ENCODE results near the gene UBXN6.

UBXN6 gene

DNA sequence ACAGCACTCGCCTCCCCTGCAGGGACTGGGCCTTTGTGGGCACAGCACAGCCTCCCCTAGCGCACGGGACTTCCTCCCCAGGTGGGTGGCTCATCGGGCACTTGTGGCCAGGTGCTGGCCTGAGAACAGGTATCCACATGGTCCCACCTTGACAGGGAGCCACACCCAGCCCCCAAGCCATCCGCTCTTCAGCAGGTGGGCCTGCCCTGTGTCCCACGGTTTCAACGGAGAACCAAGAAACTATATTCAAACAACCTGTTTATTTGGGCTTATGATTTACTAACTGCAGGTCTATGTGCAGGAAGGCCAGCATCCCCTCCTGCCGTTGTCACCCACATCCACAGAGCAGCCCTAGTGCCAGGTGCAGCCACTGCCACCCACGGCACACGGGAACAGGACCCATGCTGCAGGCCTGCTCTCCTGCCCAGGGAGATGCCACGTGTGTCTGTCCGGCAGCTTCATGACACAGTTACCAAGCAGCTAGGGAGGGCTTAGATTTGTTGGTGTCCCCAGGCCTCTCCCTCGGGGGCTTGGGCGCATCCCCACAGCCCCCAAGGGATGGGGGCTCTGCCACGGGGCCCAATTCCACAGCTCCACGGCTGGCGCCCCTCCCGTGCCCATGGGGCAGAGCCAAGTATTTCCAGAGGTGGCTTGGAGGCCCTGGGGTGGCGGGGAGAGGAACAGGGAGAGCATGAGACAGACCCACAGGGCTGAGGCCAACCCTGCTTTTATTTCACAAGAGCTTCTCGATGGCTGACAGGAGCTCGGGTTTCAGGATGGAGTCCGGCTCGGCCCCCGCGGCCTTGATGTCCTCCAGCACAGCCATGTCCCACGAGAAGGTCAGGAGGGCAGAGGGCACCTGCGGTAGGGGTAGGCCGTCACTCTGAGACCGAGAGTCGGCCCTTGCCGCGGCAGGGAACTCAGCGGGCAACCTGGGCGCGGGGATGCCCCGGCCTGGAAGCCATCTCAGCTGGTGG lies 12.5 kb downstream of the UBXN6 start:
- no peak overlapping the region for H3K4me3 ChIP-seq (ENCODE audit: control insufficient read depth, low read depth, low read length)
- TF ChIP-seq, protein P1, sequence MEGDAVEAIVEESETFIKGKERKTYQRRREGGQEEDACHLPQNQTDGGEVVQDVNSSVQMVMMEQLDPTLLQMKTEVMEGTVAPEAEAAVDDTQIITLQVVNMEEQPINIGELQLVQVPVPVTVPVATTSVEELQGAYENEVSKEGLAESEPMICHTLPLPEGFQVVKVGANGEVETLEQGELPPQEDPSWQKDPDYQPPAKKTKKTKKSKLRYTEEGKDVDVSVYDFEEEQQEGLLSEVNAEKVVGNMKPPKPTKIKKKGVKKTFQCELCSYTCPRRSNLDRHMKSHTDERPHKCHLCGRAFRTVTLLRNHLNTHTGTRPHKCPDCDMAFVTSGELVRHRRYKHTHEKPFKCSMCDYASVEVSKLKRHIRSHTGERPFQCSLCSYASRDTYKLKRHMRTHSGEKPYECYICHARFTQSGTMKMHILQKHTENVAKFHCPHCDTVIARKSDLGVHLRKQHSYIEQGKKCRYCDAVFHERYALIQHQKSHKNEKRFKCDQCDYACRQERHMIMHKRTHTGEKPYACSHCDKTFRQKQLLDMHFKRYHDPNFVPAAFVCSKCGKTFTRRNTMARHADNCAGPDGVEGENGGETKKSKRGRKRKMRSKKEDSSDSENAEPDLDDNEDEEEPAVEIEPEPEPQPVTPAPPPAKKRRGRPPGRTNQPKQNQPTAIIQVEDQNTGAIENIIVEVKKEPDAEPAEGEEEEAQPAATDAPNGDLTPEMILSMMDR (conservative IDR thresholded peaks at IDR 0.05; ENCODE audit: control insufficient read depth, insufficient read depth, low read depth, low read length): no peak
- peak; percentile 43 for DNase-seq (ENCODE audit: low read depth)

DNA sequence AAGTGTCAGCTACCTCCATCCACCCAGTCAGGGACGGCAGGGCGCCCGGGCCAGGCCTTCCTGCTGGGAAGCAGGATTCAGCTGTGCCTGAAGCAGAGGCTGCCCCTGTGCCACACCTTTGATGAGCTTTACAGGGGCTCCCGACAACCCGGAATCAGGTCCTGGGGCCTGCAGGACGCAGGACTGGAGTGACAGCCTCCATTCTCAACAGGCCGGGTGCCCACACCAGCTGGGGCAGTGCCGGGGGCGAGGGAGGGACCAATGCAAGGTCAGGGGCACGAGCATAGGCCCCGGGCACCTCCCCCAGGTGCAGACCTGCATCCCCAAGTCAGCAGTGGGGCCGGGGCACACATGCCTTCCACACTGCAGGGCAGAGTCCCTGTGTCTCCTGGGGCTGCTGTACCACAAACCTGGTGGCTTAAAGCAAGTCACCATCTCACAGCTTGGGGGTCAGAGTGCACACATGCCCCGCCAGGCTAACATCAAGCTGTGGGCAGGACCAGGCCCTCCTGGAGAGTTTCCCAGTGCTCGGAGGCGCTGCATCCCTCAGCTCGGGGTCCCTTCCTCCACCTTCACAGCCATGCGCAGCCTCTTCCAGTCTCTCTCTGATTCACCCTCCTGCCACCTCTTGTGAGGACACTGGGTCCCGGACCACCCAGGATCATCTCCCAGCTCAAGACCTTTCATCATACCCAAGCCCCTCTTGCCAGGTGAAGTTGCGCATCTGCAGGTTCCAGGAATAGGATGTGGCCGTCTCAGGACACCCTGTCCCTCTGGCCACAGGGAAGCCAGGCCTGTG lies 13.4 kb downstream of the UBXN6 start:
- DNase-seq (ENCODE audit: low read depth): no peak
- H3K4me3 ChIP-seq (ENCODE audit: control insufficient read depth, low read depth, low read length): no peak overlapping the region
- TF ChIP-seq, protein P1 (conservative IDR thresholded peaks at IDR 0.05; ENCODE audit: control insufficient read depth, insufficient read depth, low read depth, low read length): no peak

DNA sequence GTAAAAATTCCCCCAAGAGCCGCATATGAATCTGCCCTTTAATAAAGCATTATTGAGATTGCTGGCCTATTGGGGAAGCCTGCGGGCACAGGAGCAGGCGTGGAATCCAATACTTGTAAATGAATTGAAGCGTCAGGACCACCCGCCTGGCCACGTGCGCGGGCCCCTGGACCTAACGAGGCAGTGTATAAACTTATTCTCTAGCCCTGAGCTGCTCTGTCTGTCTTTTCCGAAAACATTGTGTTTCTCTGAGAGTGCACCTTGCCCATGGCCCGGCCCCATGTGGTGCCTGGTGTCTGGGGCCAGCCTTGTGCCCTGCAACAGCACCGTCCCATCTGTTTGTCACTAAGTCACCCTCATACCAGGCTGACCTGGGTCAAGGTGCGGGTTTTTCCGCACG lies 14.4 kb downstream of the UBXN6 start:
- TF ChIP-seq, protein P1 (conservative IDR thresholded peaks at IDR 0.05; ENCODE audit: control insufficient read depth, insufficient read depth, low read depth, low read length): no peak
- no peak for DNase-seq (ENCODE audit: low read depth)

GRCh38 chr19:4442819-4443146 lies 14.8 kb downstream of the UBXN6 start:
- TF ChIP-seq, protein P1 (conservative IDR thresholded peaks at IDR 0.05; ENCODE audit: control insufficient read depth, insufficient read depth, low read depth, low read length): no peak
- H3K4me3 ChIP-seq (ENCODE audit: control insufficient read depth, low read depth, low read length): no peak overlapping the region
- DNase-seq (ENCODE audit: low read depth): no peak

More for the DNA sequence above, 14.4 kb downstream of the UBXN6 start:
- no peak overlapping the region for H3K4me3 ChIP-seq (ENCODE audit: control insufficient read depth, low read depth, low read length)

DNA sequence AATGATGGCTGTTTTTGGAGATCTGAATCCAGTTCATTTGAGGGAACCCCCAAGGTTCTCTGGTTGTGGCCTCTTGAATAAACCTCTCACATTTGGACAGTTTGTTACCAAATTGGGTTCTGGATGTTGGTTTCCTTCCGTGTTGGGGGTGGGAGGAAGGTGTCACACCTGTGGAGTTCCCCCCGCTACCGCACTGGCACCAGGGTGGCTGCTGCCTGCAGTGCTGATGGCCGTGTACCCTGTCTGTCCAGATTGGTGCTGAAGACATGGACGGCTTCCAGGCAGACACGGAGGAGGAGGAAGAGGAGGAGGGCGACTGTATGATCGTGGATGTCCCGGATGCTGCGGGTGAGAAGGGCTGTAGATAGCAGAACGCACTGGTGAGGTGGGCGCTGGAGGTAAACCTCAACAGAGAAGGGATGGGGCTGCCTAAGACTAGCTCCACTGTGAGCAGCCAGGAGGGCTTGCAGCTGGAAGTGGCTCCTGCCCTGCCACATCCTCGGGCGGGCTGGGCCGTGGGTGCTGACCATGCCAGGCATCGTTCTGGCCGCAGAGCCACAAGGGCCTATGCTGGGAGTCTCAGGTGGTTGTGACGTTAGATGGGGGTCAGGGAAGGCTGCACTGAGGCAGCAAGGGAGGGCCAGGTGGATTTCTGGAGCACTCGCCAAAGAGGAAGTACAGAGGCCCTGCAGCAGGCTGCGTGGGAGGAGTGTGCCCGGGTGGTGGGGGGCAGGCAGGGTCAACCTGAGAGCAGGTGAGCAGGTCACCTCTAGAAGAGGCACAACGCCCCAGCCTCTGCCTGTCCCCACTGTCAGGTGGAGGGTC lies 15.4 kb downstream of the UBXN6 start:
- TF ChIP-seq, protein P1 (conservative IDR thresholded peaks at IDR 0.05; ENCODE audit: control insufficient read depth, insufficient read depth, low read depth, low read length): no peak
- DNase-seq (ENCODE audit: low read depth): no peak
- H3K4me3 ChIP-seq (ENCODE audit: control insufficient read depth, low read depth, low read length): no peak overlapping the region

- TF ChIP-seq, protein P1 (conservative IDR thresholded peaks at IDR 0.05; ENCODE audit: control insufficient read depth, insufficient read depth, low read depth, low read length): no peak
- DNase-seq (ENCODE audit: low read depth): no peak
- no peak overlapping the region for H3K4me3 ChIP-seq (ENCODE audit: control insufficient read depth, low read depth, low read length)
Measured at GRCh38 chr19:4439243-4439642, 18.4 kb downstream of the UBXN6 start.
